ENCODE results near the gene REC8.

The REC8 gene

GRCh38 chr14:24171422-24172260, at the start of gene REC8:
REC8 (plus strand) TSS chr14:24172080; CDS start chr14:24172553, 473 bp downstream.
- peak; percentile 87 for DNase-seq

GRCh38 chr14:24122416-24122815, 49.5 kb upstream of the REC8 start:
- no peak for DNase-seq

- DNase-seq = no peak
These were observed 49.0 kb upstream of the REC8 start for GRCh38 chr14:24122898-24123297.

- no peak for DNase-seq
These were observed 48.2 kb upstream of the REC8 start for GRCh38 chr14:24123424-24124417.

- no peak for DNase-seq
These were observed 44.9 kb upstream of the REC8 start for GRCh38 chr14:24126939-24127338.

GRCh38 chr14:24127673-24128072, 44.2 kb upstream of the REC8 start:
- no peak for DNase-seq

- DNase-seq = no peak
These were observed 42.4 kb upstream of the REC8 start for GRCh38 chr14:24129410-24129998.

GRCh38 chr14:24130380-24130716, 41.5 kb upstream of the REC8 start, which contains the start of gene FITM1:
FITM1 (plus strand) TSS chr14:24130659; CDS start chr14:24131564, 905 bp downstream.
- no peak for DNase-seq

GRCh38 chr14:24130717-24131548, 40.9 kb upstream of the REC8 start:
- no peak for DNase-seq

GRCh38 chr14:24131549-24131966, 40.3 kb upstream of the REC8 start:
- no peak for DNase-seq

- peak; percentile 71 for DNase-seq
These were observed 39.7 kb upstream of the REC8 start for GRCh38 chr14:24132061-24132685.

- DNase-seq = no peak
These were observed 38.9 kb upstream of the REC8 start for GRCh38 chr14:24132976-24133375.

GRCh38 chr14:24133735-24134134, 38.1 kb upstream of the REC8 start:
- DNase-seq = no peak

GRCh38 chr14:24135584-24135833, 36.4 kb upstream of the REC8 start:
- DNase-seq = no peak

- DNase-seq = peak; percentile 98
These were observed 35.8 kb upstream of the REC8 start, which contains the start of gene PSME1 for GRCh38 chr14:24135834-24136683. PSME1 (plus strand) TSS chr14:24136194; CDS start chr14:24136263, 69 bp downstream.

GRCh38 chr14:24136684-24137528, 35.0 kb upstream of the REC8 start:
- no peak for DNase-seq

GRCh38 chr14:24137529-24138395, 34.1 kb upstream of the REC8 start:
- no peak for DNase-seq

- no peak for DNase-seq
These were observed 33.2 kb upstream of the REC8 start for GRCh38 chr14:24138396-24139271.

Measured in activated CD8-positive, alpha-beta memory T cell treated with anti-CD3 and anti-CD28 coated beads for 24 hours (primary cell).